Middle frontal gyrus (tissue), 1 donor: ENCODE data around the gene MEGF10.

Experiments
- DNase-seq: peaks from one replicate; pipeline ENCODE4 v3.0.0-alpha.2; 2015; ENCODE audit warnings: low spot score; ENCODE audit errors: extremely low spot score

MEGF10 gene

GRCh38 chr5:127367946-127368465, 77.4 kb downstream of the MEGF10 start:
- no peak for DNase-seq

- DNase-seq = no peak
Observed at GRCh38 chr5:127369796-127370195, 79.2 kb downstream of the MEGF10 start.

GRCh38 chr5:127370631-127371030, 80.0 kb downstream of the MEGF10 start:
- DNase-seq = no peak

GRCh38 chr5:127373858-127374491, 83.4 kb downstream of the MEGF10 start:
- no peak for DNase-seq

- DNase-seq = no peak
Observed at GRCh38 chr5:127375124-127375523, 84.5 kb downstream of the MEGF10 start.

- no peak for DNase-seq
Observed at GRCh38 chr5:127375544-127376091, 85.0 kb downstream of the MEGF10 start.

- DNase-seq = no peak
Observed at GRCh38 chr5:127377651-127378050, 87.1 kb downstream of the MEGF10 start.

- no peak for DNase-seq
Observed at GRCh38 chr5:127385936-127386335, 95.3 kb downstream of the MEGF10 start.

- no peak for DNase-seq
Observed at GRCh38 chr5:127386557-127386956, 96.0 kb downstream of the MEGF10 start.

GRCh38 chr5:127389601-127390000, 99.0 kb downstream of the MEGF10 start:
- no peak for DNase-seq

GRCh38 chr5:127392762-127393161, 102.2 kb downstream of the MEGF10 start:
- DNase-seq = no peak

GRCh38 chr5:127396490-127397155, 106.0 kb downstream of the MEGF10 start:
- no peak for DNase-seq

GRCh38 chr5:127398508-127398907, 107.9 kb downstream of the MEGF10 start:
- no peak for DNase-seq

- no peak for DNase-seq
Observed at GRCh38 chr5:127399068-127399467, 108.5 kb downstream of the MEGF10 start.

- DNase-seq = no peak
Observed at GRCh38 chr5:127400539-127400938, 109.9 kb downstream of the MEGF10 start.

GRCh38 chr5:127400946-127401670, 110.5 kb downstream of the MEGF10 start:
- DNase-seq = no peak

- DNase-seq = no peak
Observed at GRCh38 chr5:127402361-127402760, 111.8 kb downstream of the MEGF10 start.

GRCh38 chr5:127404190-127404589, 113.6 kb downstream of the MEGF10 start:
- DNase-seq = no peak

GRCh38 chr5:127406326-127407121, 115.9 kb downstream of the MEGF10 start:
- no peak for DNase-seq

- no peak for DNase-seq
Observed at GRCh38 chr5:127409246-127409917, 118.8 kb downstream of the MEGF10 start.
